Upper lobe of right lung (tissue), 1 donor: ENCODE results near the gene LMTK2. TPM values are rescaled to one million over a fixed set of nuclear protein-coding genes. Genes with fewer than 3 reads are reported as not detected.
"Not testable (repeated sequence)": the region's sequence is repeated elsewhere in the genome, so short reads cannot be mapped to it uniquely, and the experiment has no call there.

Experiments
- ATAC-seq: fragments of 200-7000 bp; cut with Tn5 transposase; one replicate; pipeline ENCODE4 v1.9.1; 2020; ENCODE audit warnings: mild to moderate bottlenecking, moderate library complexity
- DNase-seq: peaks from one replicate; pipeline ENCODE4 v3.0.0-alpha.2; 2020
- H3K27ac ChIP-seq: fragments of 200-600 bp; one replicate; pipeline ENCODE4 v1.8.0; 2022
- H3K27me3 ChIP-seq: fragments of 200-600 bp; one replicate; pipeline ENCODE4 v1.8.0; 2022; ENCODE audit warnings: mild to moderate bottlenecking
- H3K36me3 ChIP-seq: fragments of 200-600 bp; one replicate; pipeline ENCODE4 v1.8.0; 2022
- H3K4me1 ChIP-seq: fragments of 200-600 bp; one replicate; pipeline ENCODE4 v1.8.0; 2022
- H3K4me3 ChIP-seq: fragments of 200-600 bp; one replicate; pipeline ENCODE4 v1.8.0; 2022; ENCODE audit warnings: mild to moderate bottlenecking
- H3K9me3 ChIP-seq: fragments of 200-600 bp; one replicate; pipeline ENCODE4 v1.8.0; 2022
- CTCF ChIP-seq: fragments of 200-600 bp; IDR thresholded peaks from one replicate; pipeline ENCODE4 v1.8.0; 2022; ENCODE audit warnings: antibody characterized with exemption
- intact Hi-C: fragments of 100-400 bp; cut with DNase I; formaldehyde crosslinking; loops from one replicate; pipeline ENCODE4 v1.11.0; 2022
- total RNA-seq: library from RNA; stranded (reverse); fragmentation: NEBNext Ultra II Directional; extraction: Animal tissue kit (Norgen Biotek cat#: 25700); gene quantifications from one replicate; pipeline ENCODE4 v1.2.1, GENCODE V29; 2021
- donor health status: DM: no; HTN: yes; CAD: no; lungs with severe emphysema.

Gene LMTK2
- total RNA-seq, 1 donor from 2014 or later: 40.8 TPM

DNA sequence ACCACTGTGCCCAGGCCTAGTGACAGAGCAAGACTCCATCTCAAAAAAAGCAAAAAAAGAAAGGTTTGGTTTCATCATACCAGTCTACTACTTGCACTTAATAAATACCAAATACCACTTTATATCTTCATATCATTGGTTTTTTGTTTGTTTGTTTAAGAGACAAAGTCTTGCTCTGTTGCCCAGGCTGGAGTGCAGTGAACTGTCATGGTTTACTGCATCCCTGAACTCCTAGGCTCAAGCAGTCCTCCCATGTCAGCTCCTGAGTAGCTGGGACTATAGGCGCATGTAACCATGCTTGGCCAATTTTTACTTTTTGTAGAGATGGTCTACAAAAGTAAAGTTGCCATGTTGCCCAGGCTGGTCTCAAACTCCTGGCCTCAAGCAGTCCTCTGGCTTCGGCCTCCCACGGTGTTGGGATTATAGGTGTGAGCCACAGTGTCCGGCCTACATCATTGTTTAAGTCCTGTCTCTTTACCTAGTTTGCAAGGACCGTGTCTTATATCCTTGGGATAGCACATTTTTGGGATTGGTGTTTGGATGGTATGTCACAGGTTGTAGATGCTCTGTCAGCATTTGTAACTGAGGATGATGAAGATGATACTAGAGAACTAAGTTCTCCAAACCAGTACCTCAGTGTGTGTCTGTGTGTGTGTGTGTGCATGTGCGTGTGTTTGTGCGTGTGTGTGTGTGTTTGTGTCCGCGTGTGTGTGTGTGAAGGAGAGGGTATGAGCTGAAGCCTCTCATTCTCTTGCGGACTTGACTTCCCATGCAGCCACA lies 9.3 kb downstream of the LMTK2 start:
- no peak for DNase-seq
- Histone ChIP-seq H3K4me3 (no peak overlapping the region), H3K27me3 (no peaks in the 10 kb centered on the region), H3K4me1 (peaks cover 43% of the 10 kb centered on the region), H3K27ac (no peak overlapping the region), H3K9me3 (no peaks in the 10 kb centered on the region), H3K36me3 (no peaks in the 10 kb centered on the region)
- ATAC-seq: no peak
- TF ChIP-seq CTCF: no peak
- intact Hi-C loops: no loop called here

DNA sequence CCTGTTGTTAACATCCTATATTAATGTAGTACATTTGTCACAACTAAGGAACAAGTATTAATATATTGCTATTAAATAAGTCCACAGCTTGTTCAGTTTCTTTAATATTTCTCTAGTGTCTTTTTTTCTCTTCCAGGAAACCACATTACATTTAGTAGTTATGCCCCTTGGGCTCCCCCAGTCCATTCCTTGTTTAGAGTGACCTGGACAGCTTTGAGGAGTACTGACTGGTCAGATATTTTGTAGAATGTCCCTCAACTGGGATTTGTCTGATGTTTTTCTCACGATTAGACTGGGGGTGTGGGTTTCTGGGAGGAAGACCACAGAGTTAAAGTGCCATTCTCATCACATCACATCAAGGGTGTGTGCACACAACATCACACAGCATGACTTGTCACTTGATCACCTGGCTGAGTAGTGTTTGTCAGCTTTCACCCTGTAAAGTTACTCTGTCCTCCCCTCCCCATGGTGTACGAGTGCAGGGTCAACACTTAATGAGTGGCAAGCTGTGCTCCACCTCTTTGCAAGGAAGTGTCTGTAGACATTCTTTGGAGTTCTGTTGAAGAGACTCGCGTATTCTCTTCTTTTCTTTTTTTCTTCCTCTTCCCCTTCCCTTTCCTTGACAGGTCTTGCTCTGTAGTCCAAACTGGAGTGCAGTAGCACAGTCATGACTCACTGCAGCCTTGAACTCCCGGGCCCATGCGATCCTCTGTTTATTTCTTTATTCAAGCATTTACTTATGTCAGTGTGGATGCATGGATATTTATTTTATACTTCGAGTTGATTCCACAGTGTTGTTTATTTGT lies 10.2 kb downstream of the LMTK2 start:
- H3K27ac ChIP-seq: peak overlapping the region; percentile 31
- no peaks in the 10 kb centered on the region for H3K9me3 ChIP-seq
- intact Hi-C loops: no loop called here
- peak; percentile 93 for ATAC-seq
- DNase-seq: no peak
- no peaks in the 10 kb centered on the region for H3K36me3 ChIP-seq
- peaks cover 41% of the 10 kb centered on the region for H3K4me1 ChIP-seq
- H3K4me3 ChIP-seq: no peak overlapping the region
- TF ChIP-seq CTCF: no peak
- no peaks in the 10 kb centered on the region for H3K27me3 ChIP-seq

DNA sequence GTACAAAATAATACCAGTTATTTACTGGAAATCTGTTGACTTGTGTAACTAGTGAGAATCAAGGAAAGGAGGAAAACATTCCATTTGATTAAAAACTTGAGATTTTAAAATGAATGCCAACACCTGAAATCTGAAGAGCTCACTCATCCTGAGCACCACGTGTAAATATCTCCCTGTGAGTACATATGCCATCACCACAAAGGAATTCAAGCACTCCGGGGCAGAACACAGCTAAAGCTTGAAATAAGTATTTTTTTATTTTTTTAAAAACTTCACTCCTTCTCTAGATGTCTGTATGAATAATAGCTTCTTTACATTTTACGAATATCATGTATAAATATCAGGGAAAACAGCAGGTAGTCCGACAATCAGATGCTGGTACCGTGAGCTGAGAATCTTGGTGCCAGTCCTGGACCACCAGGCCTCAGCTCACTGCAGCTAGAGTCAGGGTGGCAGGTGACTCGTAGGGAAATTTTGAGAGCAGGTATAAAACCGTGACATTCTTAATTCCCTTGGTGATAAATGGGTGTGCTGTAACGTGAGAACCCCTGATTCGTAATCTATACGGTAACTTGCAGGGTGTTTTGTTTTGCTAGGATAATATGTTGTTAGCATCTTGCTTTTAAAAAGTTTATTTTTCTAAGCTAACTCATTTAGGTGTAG lies 12.7 kb downstream of the LMTK2 start:
- no peaks in the 10 kb centered on the region for H3K9me3 ChIP-seq
- DNase-seq (no peak), ATAC-seq (peak; percentile 67)
- H3K27me3 ChIP-seq: no peaks in the 10 kb centered on the region
- H3K36me3 ChIP-seq: no peaks in the 10 kb centered on the region
- no peak for TF ChIP-seq CTCF
- no peak overlapping the region for H3K4me3 ChIP-seq
- peaks cover 44% of the 10 kb centered on the region for H3K4me1 ChIP-seq
- H3K27ac ChIP-seq: peak overlapping the region; percentile 33
- intact Hi-C loops: no loop called here

DNA sequence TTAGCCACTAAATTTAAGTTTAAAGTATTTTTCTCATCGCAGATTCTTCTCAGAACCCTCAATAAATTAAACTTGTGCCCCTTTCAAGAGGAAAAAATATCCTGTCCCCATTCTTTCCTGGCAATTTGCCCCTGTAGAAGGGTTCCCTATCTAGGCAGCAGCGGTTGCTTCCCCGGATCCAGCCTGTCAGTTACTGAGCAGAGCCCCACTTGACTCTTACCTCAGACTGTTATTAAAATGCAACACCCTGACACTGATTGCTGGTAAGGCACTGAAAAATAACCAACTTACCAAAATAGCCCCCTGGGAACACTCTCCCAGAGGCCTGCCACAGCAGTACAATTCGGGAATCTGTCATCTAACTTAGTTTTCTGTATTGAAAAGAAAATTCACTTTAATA lies 13.9 kb downstream of the LMTK2 start:
- no peak for DNase-seq
- Histone ChIP-seq H3K27me3 (no peaks in the 10 kb centered on the region), H3K9me3 (no peaks in the 10 kb centered on the region), H3K4me1 (peaks cover 44% of the 10 kb centered on the region), H3K4me3 (no peak overlapping the region), H3K27ac (no peak overlapping the region), H3K36me3 (no peaks in the 10 kb centered on the region)
- no peak for TF ChIP-seq CTCF
- no peak for ATAC-seq
- intact Hi-C loops: no loop called here

GRCh38 chr7:98121388-98121787 lies 14.7 kb downstream of the LMTK2 start:
- intact Hi-C loops, H3K27ac ChIP-seq, DNase-seq, H3K4me3 ChIP-seq, H3K27me3 ChIP-seq, H3K36me3 ChIP-seq, H3K9me3 ChIP-seq, ATAC-seq: not testable (repeated sequence)
- H3K4me1 ChIP-seq: peaks cover 43% of the 10 kb centered on the region

DNA sequence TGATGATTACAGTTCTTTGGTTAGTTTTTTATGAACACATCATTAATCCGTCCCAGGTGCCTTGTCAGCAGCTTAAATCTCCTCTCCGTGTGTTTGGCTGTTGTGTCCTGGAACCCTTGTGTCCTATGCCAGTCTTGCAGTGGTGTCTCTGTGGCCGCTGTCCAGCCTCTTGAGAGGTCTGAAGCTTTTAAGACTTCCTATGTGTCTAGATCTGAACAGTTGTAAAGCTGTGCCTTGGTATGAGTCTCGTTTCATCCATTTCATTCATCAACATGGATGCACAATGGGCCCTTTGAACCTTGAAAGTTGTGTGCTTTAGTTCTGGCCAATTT lies 16.7 kb downstream of the LMTK2 start:
- TF ChIP-seq CTCF: no peak
- intact Hi-C loops: no loop called here
- Histone ChIP-seq H3K36me3 (no peaks in the 10 kb centered on the region), H3K4me3 (no peak overlapping the region), H3K9me3 (no peaks in the 10 kb centered on the region), H3K27me3 (no peaks in the 10 kb centered on the region), H3K4me1 (peaks cover 35% of the 10 kb centered on the region), H3K27ac (no peak overlapping the region)
- ATAC-seq: no peak
- no peak for DNase-seq
